GM12878 (cell line): ENCODE results near the gene CELF2. TPM values are rescaled to one million over a fixed set of nuclear protein-coding genes. Genes with fewer than 3 reads are reported as not detected.
A peak's percentile ranks its signal among the peaks of the same experiment; 100 is the strongest.

ENCODE experiments used
- ATAC-seq: fragments of 200-7000 bp; cut with Tn5 transposase; 3 replicates; pipeline ENCODE4 v1.9.1; 2020; ENCODE audit warnings: mild to moderate bottlenecking, moderate library complexity
- BruUV-seq: library from RNA; stranded (reverse); fragments of 400-500 nt; replicated peaks from 2 replicates; lab custom pipeline; 2021; lab: Mats Ljungman, UMichigan
- CTCF ChIA-PET: fragments of 300-600 bp; sonication (Branson Sonifier 250); formaldehyde crosslinking; extraction: SDS; loops from one replicate; lab custom pipeline; 2021; ENCODE audit warnings: inconsistent platforms; lab: Yijun Ruan, JAX
- POLR2A ChIA-PET: fragments of 350-600 bp; formaldehyde crosslinking; extraction: SDS; loops from one replicate; lab custom pipeline; 2021; ENCODE audit warnings: inconsistent platforms; lab: Charles Lee
- RAD21 ChIA-PET: fragments of 300-600 bp; sonication (Branson Sonifier 250); formaldehyde crosslinking; loops from one replicate; lab custom pipeline; 2023; ENCODE audit warnings: antibody characterized with exemption; ENCODE audit not compliant: unreplicated experiment; lab: Charles Lee
- SMC1A ChIA-PET: fragments of 300-600 bp; sonication (Branson Sonifier 250); formaldehyde crosslinking; loops from one replicate; lab custom pipeline; 2023; ENCODE audit not compliant: unreplicated experiment, uncharacterized antibody; lab: Charles Lee
- DNase-seq: peaks from one replicate; pipeline ENCODE4 v3.0.0-alpha.2; 2011; ENCODE audit warnings: low read depth, low spot score
- FAIRE-seq: peaks from 3 replicates; lab custom pipeline; 2011; peaks lifted over from hg19 to GRCh38; lab: Jason Lieb, UNC
- H2AFZ ChIP-seq: 2 replicates; pipeline ENCODE4 v1.6.0; 2011; ENCODE audit warnings: low read depth, low read length, control low read depth; ENCODE audit not compliant: control insufficient read depth
- H3K27ac ChIP-seq: 2 replicates; pipeline ENCODE4 v1.5.1; 2011; ENCODE audit warnings: control low read depth; ENCODE audit not compliant: control insufficient read depth, insufficient read depth
- H3K27me3 ChIP-seq, 2 experiments: replicated peaks in 1 of 2; 2 replicates each; pipeline versions ENCODE4 v1.6.0 to v1.6.1; 2011; ENCODE audit warnings: low read length in 1 of 2; ENCODE audit not compliant: control insufficient read depth in 2 of 2, insufficient read depth in 2 of 2
- H3K36me3 ChIP-seq, 2 experiments: 2 replicates each; pipeline ENCODE4 v1.5.1; 2011; ENCODE audit warnings: low read length in 1 of 2; ENCODE audit not compliant: control insufficient read depth in 2 of 2, insufficient read depth in 2 of 2
- H3K4me1 ChIP-seq: 2 replicates; pipeline ENCODE4 v1.6.1; 2011; ENCODE audit warnings: mild to moderate bottlenecking, low read length, moderate library complexity, mixed read lengths; ENCODE audit not compliant: control insufficient read depth, insufficient read depth
- H3K4me2 ChIP-seq: 2 replicates; pipeline ENCODE4 v1.6.0; 2011; ENCODE audit warnings: control low read depth; ENCODE audit not compliant: control insufficient read depth, insufficient read depth
- H3K4me3 ChIP-seq: fragments of 200-600 bp; sonication (generic); 2 replicates; pipeline ENCODE4 v1.5.1; 2016
- H3K79me2 ChIP-seq: 2 replicates; pipeline ENCODE4 v1.6.0; 2011; ENCODE audit warnings: low read length; ENCODE audit not compliant: control insufficient read depth, insufficient read depth
- H3K9ac ChIP-seq: 2 replicates; pipeline ENCODE4 v1.8.0; 2011; ENCODE audit warnings: low read length, control low read depth, mixed read lengths; ENCODE audit not compliant: control insufficient read depth, insufficient read depth
- H3K9me3 ChIP-seq: replicated peaks from 3 replicates; pipeline ENCODE4 v1.5.1; 2011; ENCODE audit warnings: mild to moderate bottlenecking, low read length; ENCODE audit not compliant: control insufficient read depth, insufficient read depth
- H4K20me1 ChIP-seq: 2 replicates; pipeline ENCODE4 v1.6.0; 2011; ENCODE audit not compliant: control insufficient read depth, insufficient read depth
- BHLHE40 ChIP-seq, 2 experiments: fragments of 450-650 bp in 1 of 2; IDR thresholded peaks; 2 replicates each; pipeline ENCODE4 v1.6.1; 2011 to 2017; ENCODE audit warnings: low read depth in 2 of 2, borderline replicate concordance in 1 of 2, improper control_type of control experiment in 1 of 2, low read length in 1 of 2, mild to moderate bottlenecking in 1 of 2
- CBX5 ChIP-seq: sonication (generic); IDR thresholded peaks from 2 replicates; pipeline ENCODE4 v1.6.1; 2016; ENCODE audit warnings: low read depth, moderate library complexity, mild to moderate bottlenecking, inconsistent platforms
- ELK1 ChIP-seq: IDR thresholded peaks from 2 replicates; pipeline ENCODE4 v1.6.1; 2012; ENCODE audit warnings: low read depth, low read length, improper control_type of control experiment
- EP300 ChIP-seq, 2 experiments: fragments of 150-350 bp in 1 of 2; IDR thresholded peaks; 2 replicates each; pipeline ENCODE4 v1.6.1; 2011 to 2012; ENCODE audit warnings: low read depth in 2 of 2, low read length in 2 of 2, borderline replicate concordance in 1 of 2, improper control_type of control experiment in 1 of 2, inconsistent platforms in 1 of 2; ENCODE audit not compliant: control insufficient read depth in 1 of 2
- IKZF2 ChIP-seq, 2 experiments: fragments of 450-650 bp; IDR thresholded peaks; 2 replicates each; pipeline ENCODE4 v1.6.1; 2017; ENCODE audit warnings: mild to moderate bottlenecking in 2 of 2, moderate library complexity in 2 of 2
- MTA2 ChIP-seq: fragments of 450-650 bp; IDR thresholded peaks from 2 replicates; pipeline ENCODE4 v1.6.1; 2016; ENCODE audit warnings: low read depth, mild to moderate bottlenecking, moderate library complexity
- MXI1 ChIP-seq: fragments of 150-350 bp; IDR thresholded peaks from 2 replicates; pipeline ENCODE4 v1.6.1; 2011; ENCODE audit warnings: low read depth, mild to moderate bottlenecking, inconsistent platforms, low read length, improper control_type of control experiment
- POLR2AphosphoS5 ChIP-seq: IDR thresholded peaks from 2 replicates; pipeline ENCODE4 v1.6.1; 2011; ENCODE audit warnings: mild to moderate bottlenecking, low read length, inconsistent platforms
- RUNX3 ChIP-seq: IDR thresholded peaks from 2 replicates; pipeline ENCODE4 v1.6.1; 2012; ENCODE audit warnings: low read length, inconsistent platforms
- SMC3 ChIP-seq: IDR thresholded peaks from 2 replicates; pipeline ENCODE4 v1.6.1; 2011; ENCODE audit warnings: low read length, improper control_type of control experiment, borderline replicate concordance
- SP1 ChIP-seq: IDR thresholded peaks from one replicate; pipeline ENCODE4 v1.6.1; 2011; ENCODE audit warnings: low read depth, low read length
- SPI1 ChIP-seq: IDR thresholded peaks from 2 replicates; pipeline ENCODE4 v1.6.1; 2011; ENCODE audit warnings: low read depth, mild to moderate bottlenecking, low read length, moderate library complexity, borderline replicate concordance; ENCODE audit not compliant: insufficient read depth
- ZNF24 ChIP-seq: fragments of 450-650 bp; IDR thresholded peaks from 2 replicates; pipeline ENCODE4 v1.6.1; 2017; ENCODE audit warnings: antibody characterized with exemption, mild to moderate bottlenecking
- ZNF384 ChIP-seq: IDR thresholded peaks from 2 replicates; pipeline ENCODE4 v1.6.1; 2012; ENCODE audit warnings: low read depth, mild to moderate bottlenecking, low read length, improper control_type of control experiment, borderline replicate concordance
- ZNF687 ChIP-seq: fragments of 450-650 bp; IDR thresholded peaks from 2 replicates; pipeline ENCODE4 v1.6.1; 2017; ENCODE audit warnings: mild to moderate bottlenecking, moderate library complexity
- ZSCAN29 ChIP-seq: fragments of 450-650 bp; IDR thresholded peaks from 2 replicates; pipeline ENCODE4 v1.6.1; 2017; ENCODE audit warnings: mild to moderate bottlenecking, moderate library complexity
- WGBS: methylation state at CpG from one replicate; pipeline ENCODE4 v1.1.6; 2016; ENCODE audit warnings: low lambda C conversion rate; ENCODE audit not compliant: insufficient replicate concordance, insufficient coverage; ENCODE audit errors: missing lambda C conversion rate; 5-methylcytosine and 5-hydroxymethylcytosine counted together
- in situ Hi-C: fragments of 300-500 bp; cut with MboI; formaldehyde crosslinking; loops from 9 replicates; pipeline ENCODE4 v1.14.3; 2018; ENCODE audit warnings: mixed read lengths
- intact Hi-C: fragments of 100-400 bp; cut with micrococcal nuclease; formaldehyde crosslinking; loops from one replicate; pipeline ENCODE4 v1.14.2; 2022; ENCODE audit not compliant: unreplicated experiment
- polyA plus RNA-seq, 11 experiments: library from polyadenylated mRNA; depleted of rRNA in 4 of 11; unstranded in 6 of 11; stranded (reverse) in 5 of 11; fragments of >200 nt; fragmentation: Nextera tagmentation in 4 of 11; fragmentation: Illumina TruSeq in 1 of 11; extraction: Ambion mirVana in 4 of 11; extraction: Trizol in 1 of 11; gene quantifications; 1 replicate in 1 of 11; 2 replicates in 10 of 11; pipeline versions ENCODE4 v1.2.1 to v1.2.3, GENCODE V29; 2011 to 2016; ENCODE audit warnings: inconsistent platforms in 2 of 11, missing spikeins in 2 of 11, low read depth in 1 of 11
- total RNA-seq, 4 experiments: library from RNA; depleted of rRNA in 3 of 4; stranded (reverse); fragments of >200 nt in 3 of 4; fragmentation: Illumina TruSeq in 1 of 4; extraction: Trizol in 1 of 4; gene quantifications; 2 replicates each; pipeline versions ENCODE4 v1.2.1 to v1.2.3, GENCODE V29; 2013 to 2021

Gene CELF2
- total and polyA plus RNA-seq, 10 of the 15 experiments (the other 5 are each of a cell fraction or from before 2014, with no cell fraction given), result 20.8 to 129 (median 86.3) TPM

GRCh38 chr10:11255796-11256444 lies 238.2 kb downstream of the CELF2 start:
- ChIA-PET CTCF (interaction anchor here (1.1 kb wide), 2 partner anchors 9 to 13 kb away, joined by 3 read pairs; no protein-coding TSS in a partner anchor), RAD21 (interaction anchor here (1.1 kb wide), 1 partner anchor 13 kb away, joined by 3 read pairs; no protein-coding TSS in a partner anchor)
- no peaks in the 10 kb centered on the region for H3K9me3 ChIP-seq
- H3K9ac ChIP-seq, result peak overlapping the region; percentile 25; the same call in 1 of the 2 replicates
- in situ Hi-C loops, result loop anchor here (25.0 kb wide), 1 partner anchor 1644 kb away; no protein-coding TSS in a partner anchor
- H3K27ac ChIP-seq, result peak overlapping the region; percentile 54
- H4K20me1 ChIP-seq, result no peaks in the 10 kb centered on the region
- WGBS, result 56% methylated on average over 7 of the region's 7 CpGs
- peaks cover 47% of the 10 kb centered on the region for H3K4me1 ChIP-seq
- BruUV-seq, result no TSS peak
- TF ChIP-seq ZSCAN29 (no peak), RUNX3 (peak; percentile 42), CBX5 (no peak), ZNF384 (no peak), SMC3 (no peak), MTA2 (peak; percentile 44), IKZF2 (IDR thresholded peaks at IDR 0.05) (peak in 1 of 2 experiments; percentile 16; a peak in 1 of 4 replicates), POLR2AphosphoS5 (no peak), ZNF687 (peak; percentile 65), SP1 (no peak), EP300 (IDR thresholded peaks at IDR 0.05; ENCODE audit: borderline replicate concordance in 1 of 2, control insufficient read depth in 1 of 2, low read depth in 2 of 2, low read length in 2 of 2) (peak in 1 of 2 experiments; percentile 22; a peak in 1 of 4 replicates), ELK1 (no peak), SPI1 (peak; percentile 87), BHLHE40 (IDR thresholded peaks at IDR 0.05; ENCODE audit: borderline replicate concordance in 1 of 2, low read depth in 2 of 2, low read length in 1 of 2) (peak in 1 of 2 experiments; percentile 32; a peak in 1 of 4 replicates), ZNF24 (no peak), MXI1 (peak; percentile 82)
- TF ChIP-seq, all 136 proteins: peak for 8
- Histone ChIP-seq H3K27me3 (no peaks in the 10 kb centered on the region), H3K4me3 (no peak overlapping the region), H3K79me2 (peaks cover 34% of the 10 kb centered on the region), H3K36me3 (peaks cover 38 to 53% of the 10 kb centered on the region in 2 experiments), H2AFZ (no peak overlapping the region), H3K4me2 (0 out of 2 replicates have a peak overlapping the region, but pooled peaks have one; percentile 28)
- POLR2A ChIA-PET, result interaction anchor here (0.6 to 2.5 kb wide), 5 partner anchors 9 to 110 kb away, joined by 3 to 16 read pairs (median 5); no protein-coding TSS in a partner anchor
- DNase-seq (no peak), ATAC-seq (peak; percentile 68), FAIRE-seq (no peak)
- SMC1A ChIA-PET, result interaction anchor here (1.1 kb wide), 1 partner anchor 10 kb away, joined by 3 read pairs; no protein-coding TSS in a partner anchor
- intact Hi-C loops, result no loop called here
